Esophagus muscularis mucosa (tissue), 4 donors: Measurements from ENCODE around the gene SNX10. TPM values are rescaled to one million over a fixed set of nuclear protein-coding genes. Genes with fewer than 3 reads are reported as not detected.

Experiments
- DNase-seq: peaks from one replicate; pipeline ENCODE4 v3.0.0-alpha.2; 2017; ENCODE audit errors: extremely low spot score
- H3K27ac ChIP-seq, 4 donors: fragments of 200-600 bp; sonication (generic); replicated peaks in 1 of 4; 1 replicate in 3 of 4; 2 replicates in 1 of 4; pipeline ENCODE4 v1.5.1; 2016 to 2019; ENCODE audit warnings: mild to moderate bottlenecking in 1 of 4
- H3K27me3 ChIP-seq, 4 donors: fragments of 200-600 bp; sonication (generic); one replicate each; pipeline versions ENCODE4 v1.5.1 to v1.6.0; 2016 to 2019
- H3K36me3 ChIP-seq, 4 donors: fragments of 200-600 bp; sonication (generic); one replicate each; pipeline ENCODE4 v1.5.1; 2016 to 2019
- H3K4me1 ChIP-seq, 4 donors: fragments of 200-600 bp; sonication (generic); one replicate each; pipeline ENCODE4 v1.5.1; 2016 to 2019
- H3K4me3 ChIP-seq, 4 donors: fragments of 200-600 bp; sonication (generic); 1 replicate in 2 of 4; 2 replicates in 2 of 4; pipeline ENCODE4 v1.5.1; 2016 to 2019; ENCODE audit warnings: mild to moderate bottlenecking in 4 of 4, moderate library complexity in 1 of 4
- H3K9me3 ChIP-seq, 4 donors: fragments of 200-600 bp; sonication (generic); 1 replicate in 3 of 4; 2 replicates in 1 of 4; pipeline ENCODE4 v1.5.1; 2016 to 2019
- CTCF ChIP-seq, 3 experiments: fragments of 200-600 bp in 2 of 3; fragments of 450-650 bp in 1 of 3; sonication (generic) in 2 of 3; IDR thresholded peaks; one replicate each; pipeline ENCODE4 v1.5.1; 2017 to 2019; ENCODE audit warnings: antibody characterized with exemption in 3 of 3, mild to moderate bottlenecking in 2 of 3, moderate library complexity in 1 of 3
- EP300 ChIP-seq: sonication (generic); formaldehyde crosslinking; IDR thresholded peaks from one replicate; pipeline ENCODE4 v1.6.1; 2017; ENCODE audit warnings: antibody characterized with exemption
- POLR2A ChIP-seq: fragments of 450-650 bp; IDR thresholded peaks from one replicate; pipeline ENCODE4 v1.6.1; 2017; ENCODE audit warnings: antibody characterized with exemption, moderate library complexity, mild to moderate bottlenecking, low read depth
- POLR2AphosphoS5 ChIP-seq, 2 donors: sonication (generic); formaldehyde crosslinking; IDR thresholded peaks; one replicate each; pipeline ENCODE4 v1.6.1; 2017; ENCODE audit warnings: antibody characterized with exemption in 2 of 2
- WGBS: methylation state at CpG from one replicate; pipeline ENCODE4 v1.1.5; 2018; 5-methylcytosine and 5-hydroxymethylcytosine counted together
- intact Hi-C: fragments of 100-400 bp; cut with DNase I; formaldehyde crosslinking; loops from one replicate; pipeline ENCODE4 v1.15.1; 2023
- total RNA-seq, 4 donors: library from RNA; depleted of rRNA; stranded (reverse); fragments of >200 nt; gene quantifications; one replicate each; pipeline versions ENCODE4 v1.1.0 to v1.2.1, GENCODE V29; 2016

SNX10 gene
- total RNA-seq, 4 donors from 2014 or later: 1.9 to 5.0 (median 4.1) TPM

GRCh38 chr7:26385240-26385639 is 93.6 kb downstream of the SNX10 start:
- H3K27ac ChIP-seq: no peak overlapping the region
- no peaks in the 10 kb centered on the region for H3K36me3 ChIP-seq
- no peaks in the 10 kb centered on the region for H3K9me3 ChIP-seq
- no peak overlapping the region for H3K4me3 ChIP-seq
- no peak for TF ChIP-seq CTCF (IDR thresholded peaks at IDR 0.05)
- no peak for TF ChIP-seq POLR2A
- no peak for TF ChIP-seq POLR2AphosphoS5 (IDR thresholded peaks at IDR 0.05)
- TF ChIP-seq EP300: no peak
- peaks cover 0 to 38% (median 11%) of the 10 kb centered on the region in 4 donors for H3K27me3 ChIP-seq
- DNase-seq: no peak
- peaks cover 0 to 2% (median under 1%) of the 10 kb centered on the region in 4 donors for H3K4me1 ChIP-seq
- intact Hi-C loops: no loop called here

GRCh38 chr7:26387731-26388130 is 96.1 kb downstream of the SNX10 start:
- Histone ChIP-seq H3K4me3 (no peak overlapping the region), H3K4me1 (no peaks in the 10 kb centered on the region), H3K9me3 (no peaks in the 10 kb centered on the region), H3K36me3 (no peaks in the 10 kb centered on the region), H3K27me3 (peaks cover 0 to 28% (median 14%) of the 10 kb centered on the region in 4 donors), H3K27ac (no peak overlapping the region)
- TF ChIP-seq CTCF (IDR thresholded peaks at IDR 0.05) (no peak), POLR2A (no peak), EP300 (no peak), POLR2AphosphoS5 (IDR thresholded peaks at IDR 0.05) (no peak)
- WGBS: 65% methylated on average over 2 of the region's 2 CpGs
- DNase-seq: no peak
- intact Hi-C loops: no loop called here

- no peak for DNase-seq
- H3K9me3 ChIP-seq: no peaks in the 10 kb centered on the region
- H3K4me3 ChIP-seq: no peak overlapping the region
- intact Hi-C loops: no loop called here
- H3K27ac ChIP-seq: no peak overlapping the region
- 78% methylated on average over 4 of the region's 4 CpGs for WGBS
- H3K36me3 ChIP-seq: no peaks in the 10 kb centered on the region
- TF ChIP-seq CTCF (IDR thresholded peaks at IDR 0.05) (no peak), POLR2A (no peak)
- H3K27me3 ChIP-seq: peaks cover 0 to 28% (median 14%) of the 10 kb centered on the region in 4 donors
- H3K4me1 ChIP-seq: no peaks in the 10 kb centered on the region
These were observed 96.6 kb downstream of the SNX10 start for GRCh38 chr7:26388256-26388655.

- intact Hi-C loops: no loop called here
- Histone ChIP-seq H3K36me3 (no peaks in the 10 kb centered on the region), H3K27me3 (peaks cover 0 to 20% (median 9%) of the 10 kb centered on the region in 4 donors), H3K9me3 (no peaks in the 10 kb centered on the region), H3K4me1 (no peaks in the 10 kb centered on the region), H3K4me3 (no peak overlapping the region), H3K27ac (no peak overlapping the region)
- no peak for DNase-seq
- TF ChIP-seq CTCF (IDR thresholded peaks at IDR 0.05) (no peak), EP300 (no peak), POLR2A (no peak), POLR2AphosphoS5 (IDR thresholded peaks at IDR 0.05) (no peak)
- WGBS: 81% methylated on average over 2 of the region's 2 CpGs
These were observed 98.4 kb downstream of the SNX10 start for GRCh38 chr7:26390016-26390415.

GRCh38 chr7:26393818-26394217 is 102.2 kb downstream of the SNX10 start:
- 97% methylated on average over 3 of the region's 3 CpGs for WGBS
- H3K27me3 ChIP-seq: peaks cover 0 to 5% (median 2%) of the 10 kb centered on the region in 4 donors
- no peak for DNase-seq
- intact Hi-C loops: no loop called here
- no peak overlapping the region for H3K27ac ChIP-seq
- TF ChIP-seq CTCF (IDR thresholded peaks at IDR 0.05): no peak
- TF ChIP-seq POLR2AphosphoS5 (IDR thresholded peaks at IDR 0.05): no peak
- TF ChIP-seq EP300: no peak
- no peak for TF ChIP-seq POLR2A
- no peaks in the 10 kb centered on the region for H3K36me3 ChIP-seq
- H3K4me1 ChIP-seq: peaks cover 7 to 16% (median 12%) of the 10 kb centered on the region in 4 donors
- H3K4me3 ChIP-seq: no peak overlapping the region
- H3K9me3 ChIP-seq: no peaks in the 10 kb centered on the region
